A673 (cell line): ENCODE results near the gene NECTIN1. TPM values are rescaled to one million over a fixed set of nuclear protein-coding genes. Genes with fewer than 3 reads are reported as not detected.

Source experiments
- BruUV-seq: library from RNA; stranded (reverse); fragments of 400-500 nt; replicated peaks from 2 replicates; lab custom pipeline; 2021; lab: Mats Ljungman, UMichigan
- CTCF ChIA-PET: fragments of 300-600 bp; sonication (Branson Sonifier 250); formaldehyde crosslinking; loops from one replicate; lab custom pipeline; 2022; ENCODE audit warnings: antibody characterized with exemption; lab: Charles Lee
- POLR2A ChIA-PET: fragments of 300-600 bp; sonication (Branson Sonifier 250); formaldehyde crosslinking; loops from one replicate; lab custom pipeline; 2022; ENCODE audit warnings: antibody characterized with exemption; ENCODE audit not compliant: low non-redundant PET; lab: Charles Lee
- DNase-seq: peaks from one replicate; pipeline ENCODE4 v3.0.0-alpha.2; 2015; ENCODE audit warnings: low spot score
- H3K27ac ChIP-seq: fragments of 200-600 bp; sonication (generic); 2 replicates; pipeline ENCODE4 v1.5.1; 2016; ENCODE audit warnings: mixed run types, low read depth, mild to moderate bottlenecking, mixed read lengths, antibody characterized with exemption, low read length; ENCODE audit not compliant: poor library complexity, severe bottlenecking
- H3K27me3 ChIP-seq: fragments of 200-600 bp; sonication (generic); replicated peaks from 2 replicates; pipeline ENCODE4 v1.6.1; 2017; ENCODE audit warnings: mixed run types, low read depth, mild to moderate bottlenecking, mixed read lengths, antibody characterized with exemption, low read length; ENCODE audit not compliant: insufficient read depth, poor library complexity
- H3K36me3 ChIP-seq: fragments of 200-600 bp; sonication (generic); 2 replicates; pipeline ENCODE4 v1.6.1; 2016; ENCODE audit warnings: mixed run types, mild to moderate bottlenecking, mixed read lengths, antibody characterized with exemption, low read length; ENCODE audit not compliant: insufficient read depth, poor library complexity, severe bottlenecking
- H3K4me1 ChIP-seq: fragments of 200-600 bp; sonication (generic); 2 replicates; pipeline ENCODE4 v1.6.1; 2017; ENCODE audit warnings: mixed run types, mild to moderate bottlenecking, mixed read lengths, antibody characterized with exemption, low read length; ENCODE audit not compliant: insufficient read depth, poor library complexity, severe bottlenecking
- H3K4me3 ChIP-seq: fragments of 200-600 bp; sonication (generic); 2 replicates; pipeline ENCODE4 v1.5.1; 2016; ENCODE audit warnings: low read depth, mixed run types, mild to moderate bottlenecking, mixed read lengths, low read length; ENCODE audit not compliant: poor library complexity, severe bottlenecking
- H3K9me3 ChIP-seq: fragments of 200-600 bp; sonication (generic); 2 replicates; pipeline ENCODE4 v1.6.1; 2016; ENCODE audit warnings: mixed run types, low read depth, mild to moderate bottlenecking, mixed read lengths, antibody characterized with exemption, low read length; ENCODE audit not compliant: poor library complexity, severe bottlenecking
- EZH2 ChIP-seq: fragments of 200-600 bp; sonication (generic); IDR thresholded peaks from 2 replicates; pipeline ENCODE4 v1.6.1; 2017; ENCODE audit warnings: borderline replicate concordance, low read depth, mild to moderate bottlenecking, mixed read lengths, antibody characterized with exemption, low read length; ENCODE audit not compliant: poor library complexity, severe bottlenecking
- intact Hi-C: fragments of 100-400 bp; cut with micrococcal nuclease; formaldehyde crosslinking; loops from one replicate; pipeline ENCODE4 v1.10.0; 2022; ENCODE audit not compliant: unreplicated experiment
- total RNA-seq: library from RNA; stranded (reverse); gene quantifications from 2 replicates; pipeline ENCODE4 v1.2.3, GENCODE V29; 2021
- TF ChIP-seq, protein P1 (sequence below): fragments of 300-800, 200-600 bp; sonication (generic); conservative IDR thresholded peaks from 2 replicates; pipeline ENCODE4 v1.5.1; 2017; ENCODE audit warnings: low read depth, mild to moderate bottlenecking, antibody characterized with exemption, low read length, moderate library complexity, mixed read lengths

Gene NECTIN1
- total RNA-seq, 1 experiment from 2014 or later: 10.1 TPM

DNA sequence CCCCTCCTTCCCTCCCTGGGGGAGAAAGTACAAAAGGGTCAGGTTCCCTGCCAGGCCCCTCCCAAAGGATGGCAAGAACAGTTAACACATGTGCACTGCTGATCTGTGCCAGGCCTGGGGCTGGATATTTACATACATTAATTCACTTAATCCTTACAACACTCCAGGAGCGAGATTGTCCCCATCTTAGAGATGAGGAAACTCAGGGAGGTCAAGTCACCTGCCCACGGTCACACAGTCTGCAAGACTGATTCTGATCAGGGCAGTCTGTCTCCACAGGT lies 36.5 kb downstream of the NECTIN1 start:
- Histone ChIP-seq H3K27ac (no peak overlapping the region), H3K4me1 (no peaks in the 10 kb centered on the region), H3K27me3 (no peaks in the 10 kb centered on the region), H3K4me3 (no peak overlapping the region), H3K36me3 (no peaks in the 10 kb centered on the region), H3K9me3 (no peaks in the 10 kb centered on the region)
- no TSS peak for BruUV-seq
- TF ChIP-seq, protein P1, sequence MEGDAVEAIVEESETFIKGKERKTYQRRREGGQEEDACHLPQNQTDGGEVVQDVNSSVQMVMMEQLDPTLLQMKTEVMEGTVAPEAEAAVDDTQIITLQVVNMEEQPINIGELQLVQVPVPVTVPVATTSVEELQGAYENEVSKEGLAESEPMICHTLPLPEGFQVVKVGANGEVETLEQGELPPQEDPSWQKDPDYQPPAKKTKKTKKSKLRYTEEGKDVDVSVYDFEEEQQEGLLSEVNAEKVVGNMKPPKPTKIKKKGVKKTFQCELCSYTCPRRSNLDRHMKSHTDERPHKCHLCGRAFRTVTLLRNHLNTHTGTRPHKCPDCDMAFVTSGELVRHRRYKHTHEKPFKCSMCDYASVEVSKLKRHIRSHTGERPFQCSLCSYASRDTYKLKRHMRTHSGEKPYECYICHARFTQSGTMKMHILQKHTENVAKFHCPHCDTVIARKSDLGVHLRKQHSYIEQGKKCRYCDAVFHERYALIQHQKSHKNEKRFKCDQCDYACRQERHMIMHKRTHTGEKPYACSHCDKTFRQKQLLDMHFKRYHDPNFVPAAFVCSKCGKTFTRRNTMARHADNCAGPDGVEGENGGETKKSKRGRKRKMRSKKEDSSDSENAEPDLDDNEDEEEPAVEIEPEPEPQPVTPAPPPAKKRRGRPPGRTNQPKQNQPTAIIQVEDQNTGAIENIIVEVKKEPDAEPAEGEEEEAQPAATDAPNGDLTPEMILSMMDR: no peak
- no peak for TF ChIP-seq EZH2
- CTCF ChIA-PET: no interaction called here
- POLR2A ChIA-PET: no interaction called here
- DNase-seq: no peak
- intact Hi-C loops: no loop called here

GRCh38 chr11:119691701-119692539 lies 37.1 kb downstream of the NECTIN1 start:
- Histone ChIP-seq H3K9me3 (no peaks in the 10 kb centered on the region), H3K27me3 (no peaks in the 10 kb centered on the region), H3K4me1 (no peaks in the 10 kb centered on the region), H3K4me3 (no peak overlapping the region), H3K27ac (no peak overlapping the region), H3K36me3 (no peaks in the 10 kb centered on the region)
- CTCF ChIA-PET: no interaction called here
- DNase-seq: no peak
- intact Hi-C loops: no loop called here
- POLR2A ChIA-PET: no interaction called here
- TF ChIP-seq EZH2: no peak
- TF ChIP-seq, protein P1: no peak
- no TSS peak for BruUV-seq

- POLR2A ChIA-PET: no interaction called here
- no peak overlapping the region for H3K27ac ChIP-seq
- intact Hi-C loops: no loop called here
- no peak overlapping the region for H3K4me3 ChIP-seq
- H3K9me3 ChIP-seq: no peaks in the 10 kb centered on the region
- no TSS peak for BruUV-seq
- no peaks in the 10 kb centered on the region for H3K4me1 ChIP-seq
- H3K36me3 ChIP-seq: no peaks in the 10 kb centered on the region
- no peak for DNase-seq
- CTCF ChIA-PET: no interaction called here
- no peak for TF ChIP-seq EZH2
- TF ChIP-seq, protein P1: no peak
- H3K27me3 ChIP-seq: no peaks in the 10 kb centered on the region
Observed at GRCh38 chr11:119691020-119691666, 37.9 kb downstream of the NECTIN1 start.
